GM12878 (cell line): Measurements from ENCODE around the gene PSMD4.

Experiments used
- ATF3 ChIP-seq: IDR thresholded peaks from 2 replicates; pipeline ENCODE4 v1.6.1; 2011; ENCODE audit warnings: low read depth, mild to moderate bottlenecking, low read length, moderate library complexity, borderline replicate concordance; ENCODE audit errors: extremely low read depth
- EZH2 ChIP-seq: IDR thresholded peaks from 2 replicates; pipeline ENCODE4 v1.6.1; 2012; ENCODE audit warnings: low read depth, mild to moderate bottlenecking, control low read depth, inconsistent platforms, low read length, borderline replicate concordance; ENCODE audit not compliant: control insufficient read depth
- IKZF2 ChIP-seq, 2 experiments: fragments of 450-650 bp; IDR thresholded peaks; 2 replicates each; pipeline ENCODE4 v1.6.1; 2017; ENCODE audit warnings: mild to moderate bottlenecking in 2 of 2, moderate library complexity in 2 of 2
- POLR2AphosphoS5 ChIP-seq: IDR thresholded peaks from 2 replicates; pipeline ENCODE4 v1.6.1; 2011; ENCODE audit warnings: mild to moderate bottlenecking, low read length, inconsistent platforms
- SIN3A ChIP-seq: IDR thresholded peaks from 2 replicates; pipeline ENCODE4 v1.6.1; 2012; ENCODE audit warnings: low read depth, low read length, improper control_type of control experiment
- SRF ChIP-seq, 2 experiments: IDR thresholded peaks; 2 replicates each; pipeline ENCODE4 v1.6.1; 2011; ENCODE audit warnings: low read depth in 2 of 2, low read length in 2 of 2, mild to moderate bottlenecking in 1 of 2, moderate library complexity in 1 of 2

- TF ChIP-seq POLR2AphosphoS5 (no peak), SIN3A (no peak), EZH2 (no peak), IKZF2 (IDR thresholded peaks at IDR 0.05) (no peak), SRF (IDR thresholded peaks at IDR 0.05; ENCODE audit: low read depth in 2 of 2, low read length in 2 of 2) (no peak), ATF3 (no peak)
Measured at GRCh38 chr1:151267760-151268159, 13.2 kb downstream of the PSMD4 start.
